ENCODE data around the gene UMPS.
"Not testable (repeated sequence)": the region's sequence is repeated elsewhere in the genome, so short reads cannot be mapped to it uniquely, and the experiment has no call there.

Gene UMPS

DNA sequence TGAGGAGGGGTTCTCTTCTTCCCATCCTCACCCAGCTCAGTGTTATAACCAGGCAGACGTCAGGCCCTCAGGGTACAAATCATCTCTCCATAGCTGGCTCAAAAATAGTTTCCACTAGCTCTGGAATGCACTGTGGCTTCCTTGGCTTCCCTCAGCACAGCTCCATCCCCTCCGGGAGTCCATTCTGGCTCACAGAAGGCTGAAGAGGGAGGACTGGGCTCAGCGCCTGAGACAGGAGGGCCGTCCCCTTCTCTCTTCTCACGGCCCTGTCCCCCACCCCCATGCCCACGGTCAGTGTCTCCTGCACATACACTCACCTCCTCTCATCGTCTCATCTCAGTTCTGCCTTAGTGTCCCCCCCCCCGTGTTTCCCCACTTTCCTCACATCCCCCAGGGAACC lies 50.1 kb downstream of the UMPS start:
- DNase-seq (ENCODE audit: low spot score) = no peak

DNA sequence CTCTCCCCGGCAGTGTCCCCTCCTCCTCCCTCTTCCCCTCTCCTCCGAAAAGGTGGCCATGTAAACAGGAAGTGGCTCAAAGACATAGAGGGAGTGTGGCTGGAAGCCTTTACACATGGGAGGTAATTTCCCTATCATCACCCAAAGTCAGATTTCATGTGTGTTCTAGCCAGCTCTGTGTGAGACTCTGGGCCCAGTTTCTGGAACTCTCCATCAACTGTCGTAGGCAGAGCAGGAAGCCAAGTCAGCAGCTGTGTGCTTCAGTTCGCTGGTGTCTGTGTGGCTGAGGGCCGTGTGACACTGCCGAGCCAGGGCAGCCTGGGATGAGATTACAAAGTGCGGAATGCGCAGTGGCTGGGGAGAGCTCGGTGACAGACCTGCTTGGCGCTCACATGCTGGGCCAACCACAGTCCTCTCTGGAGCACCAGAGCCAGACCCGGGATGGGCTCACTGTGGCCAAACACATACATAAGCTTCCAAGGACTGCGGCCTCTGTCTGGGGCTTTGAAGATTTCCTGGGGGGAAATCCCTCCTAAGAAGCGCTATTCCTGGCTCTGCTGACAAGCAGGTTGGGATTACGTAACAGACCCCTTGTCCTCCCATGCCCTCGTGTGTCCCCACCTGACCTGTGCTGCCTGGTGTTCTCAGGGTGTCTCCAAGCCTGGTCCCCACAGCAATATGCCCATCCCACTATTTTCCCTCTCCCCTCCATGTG lies 50.7 kb downstream of the UMPS start:
- DNase-seq (ENCODE audit: low spot score) = peak; percentile 74

DNA sequence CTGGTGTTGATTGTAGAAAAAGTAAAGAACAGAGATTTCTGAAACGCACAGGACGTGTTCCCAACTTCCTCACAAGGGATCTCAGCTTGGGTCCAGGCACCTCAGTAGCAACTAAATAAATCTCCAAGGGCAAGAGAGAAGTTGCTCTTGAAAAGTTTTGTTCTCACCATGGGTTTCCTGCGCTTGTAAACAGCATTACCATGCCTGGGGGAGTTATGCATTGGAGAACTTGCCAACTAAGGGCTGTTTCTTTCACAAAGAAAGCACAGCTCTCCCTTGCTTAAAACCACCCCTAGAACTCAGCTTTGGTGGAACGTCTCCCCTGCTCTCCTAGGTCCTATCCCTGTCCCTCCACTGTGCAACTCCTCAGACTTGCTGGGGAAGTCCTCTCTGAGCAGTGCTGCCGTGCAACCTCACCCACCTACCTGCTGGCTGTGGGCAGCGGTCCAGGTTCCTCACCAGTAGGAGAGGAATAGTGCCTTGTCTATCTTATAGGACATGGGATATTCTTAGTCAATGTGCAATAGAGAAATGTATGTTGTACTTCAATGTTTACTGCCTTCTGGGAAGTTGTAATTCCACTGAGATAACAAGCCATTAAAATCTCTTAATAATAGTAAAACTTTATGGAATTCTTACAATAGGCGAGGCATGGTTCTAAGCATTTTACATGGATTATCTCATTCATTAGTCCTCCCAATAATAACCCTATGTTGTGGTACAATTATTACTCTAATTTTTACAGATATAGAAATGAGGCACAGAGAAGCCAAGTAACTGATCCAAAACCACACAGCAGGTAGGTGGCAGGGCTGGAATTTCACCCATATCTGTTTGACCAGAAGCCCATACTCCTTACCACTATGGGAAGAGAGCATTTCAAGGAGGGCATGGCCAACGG lies 51.5 kb downstream of the UMPS start:
- DNase-seq (ENCODE audit: low spot score) = no peak

DNA sequence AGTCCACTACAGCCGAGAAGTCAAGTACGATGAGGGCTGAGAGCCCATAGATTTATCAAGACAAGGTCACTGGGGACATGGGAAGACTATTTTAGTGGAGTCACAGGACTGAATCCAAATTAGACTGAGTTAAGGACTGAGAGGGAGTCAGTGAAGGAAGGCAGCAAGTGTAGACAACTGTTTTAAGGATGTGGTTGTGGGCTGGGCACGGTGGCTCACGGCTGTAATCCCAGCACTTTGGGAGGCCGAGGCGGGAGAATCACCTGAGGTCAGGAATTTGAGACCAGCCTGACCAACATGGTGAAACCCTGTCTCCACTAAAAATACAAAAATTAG lies 52.1 kb downstream of the UMPS start:
- DNase-seq (ENCODE audit: low spot score) = not testable (repeated sequence)

DNA sequence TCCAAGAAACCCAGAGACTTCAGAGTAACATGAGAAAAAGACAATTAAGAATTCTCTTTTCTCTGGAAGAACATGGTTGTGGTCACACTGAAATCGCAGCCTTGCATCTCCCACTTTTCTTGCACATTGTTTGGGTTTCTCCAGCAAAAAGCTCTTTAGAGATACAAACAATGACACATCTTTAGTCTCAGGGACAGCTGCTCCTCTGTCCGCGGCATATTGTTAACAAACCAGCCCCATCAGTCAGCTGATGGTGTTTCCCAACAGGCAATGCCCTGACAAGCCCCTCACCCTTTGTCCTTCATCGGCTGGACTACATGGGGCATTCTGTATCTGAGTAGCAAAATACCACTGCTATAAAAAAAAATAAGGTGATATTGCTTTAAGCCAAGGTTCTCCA lies 53.4 kb downstream of the UMPS start:
- no peak for DNase-seq (ENCODE audit: low spot score)

DNA sequence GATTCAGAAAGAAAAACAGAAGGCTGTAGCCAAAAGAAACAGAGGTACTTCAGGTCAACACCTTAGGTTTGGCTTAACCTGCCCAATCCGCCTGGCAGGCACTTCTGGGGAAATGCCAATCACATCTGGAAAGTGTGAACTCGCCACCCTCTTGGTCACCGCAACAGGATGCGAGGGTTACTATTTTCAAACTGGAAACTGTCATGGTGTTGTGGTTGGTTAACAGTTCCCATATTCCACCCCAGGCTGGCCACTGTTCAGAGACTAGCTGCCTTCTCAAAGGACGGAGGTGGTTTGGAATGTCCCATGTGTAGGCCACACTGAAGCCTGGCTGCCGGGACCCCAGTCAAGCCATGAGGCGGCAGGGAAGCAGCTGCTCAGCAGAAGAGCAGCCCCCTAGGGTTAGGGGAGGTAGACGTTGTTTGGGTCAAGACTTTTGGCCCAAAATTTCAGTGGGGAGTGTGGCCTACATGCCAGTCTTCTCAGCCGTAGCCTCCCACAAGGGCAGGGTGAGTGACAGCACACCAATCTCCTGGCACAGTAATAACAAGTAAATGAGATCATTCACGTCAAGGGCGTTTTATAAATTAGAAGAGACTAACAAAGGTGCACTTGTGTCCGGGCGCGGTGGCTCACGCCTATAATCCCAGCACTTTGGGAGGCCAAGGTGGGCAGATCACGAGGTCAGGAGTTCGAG lies 54.6 kb downstream of the UMPS start:
- no peak for DNase-seq (ENCODE audit: low spot score)

DNA sequence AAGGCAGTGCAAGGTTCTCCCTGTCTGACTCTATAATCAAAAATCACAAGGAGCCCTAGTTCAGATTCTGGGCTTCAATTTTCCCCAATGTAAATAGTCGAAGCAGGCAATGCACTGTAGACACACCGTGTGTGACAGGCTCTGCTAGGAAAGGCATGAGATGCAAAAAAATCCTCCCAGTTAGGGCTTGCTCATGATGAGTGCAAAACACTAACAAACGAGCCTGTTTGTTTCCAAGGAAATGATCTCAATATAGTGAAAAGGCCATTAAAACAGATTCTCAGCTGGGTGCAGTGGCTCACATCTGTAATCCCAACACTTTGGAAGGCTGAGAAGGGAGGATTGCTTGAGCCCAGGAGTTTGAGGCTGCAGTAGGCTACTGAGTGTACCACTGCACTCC lies 55.7 kb downstream of the UMPS start:
- no peak for DNase-seq (ENCODE audit: low spot score)

DNA sequence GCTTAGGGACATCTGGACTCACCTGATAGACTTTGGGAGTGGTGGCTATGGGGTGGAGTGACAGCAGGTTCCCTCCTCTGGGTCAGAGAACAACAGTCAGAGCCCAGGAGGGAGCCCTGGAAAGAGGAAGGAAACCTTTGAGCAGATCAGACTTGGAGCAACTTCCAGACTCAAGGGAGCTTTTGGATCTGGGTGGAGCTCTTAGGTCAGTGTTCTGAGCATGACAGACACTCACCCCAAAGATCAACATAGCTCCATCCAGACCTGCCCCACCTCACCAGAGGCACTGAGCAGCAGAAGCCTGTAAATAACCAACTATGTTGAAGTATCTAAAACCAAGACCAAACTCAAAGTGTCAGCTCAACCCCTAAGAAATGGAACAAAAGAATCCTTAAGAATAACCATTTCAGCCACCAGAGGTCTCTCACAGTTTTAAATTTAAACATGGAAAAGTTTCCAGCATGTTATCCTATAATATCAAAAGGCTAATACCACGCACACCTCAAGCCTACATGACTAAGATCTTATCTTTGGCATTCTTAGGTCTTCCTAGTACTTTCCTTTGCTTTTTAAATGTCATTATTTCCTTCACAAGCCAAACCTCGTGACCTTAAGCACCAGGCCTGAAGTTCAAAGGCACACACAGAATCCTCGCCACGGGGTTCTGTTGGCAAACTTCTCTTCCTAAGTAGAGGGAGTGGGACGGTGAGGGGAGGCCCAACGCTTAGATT lies 56.4 kb downstream of the UMPS start:
- no peak for DNase-seq (ENCODE audit: low spot score)

DNA sequence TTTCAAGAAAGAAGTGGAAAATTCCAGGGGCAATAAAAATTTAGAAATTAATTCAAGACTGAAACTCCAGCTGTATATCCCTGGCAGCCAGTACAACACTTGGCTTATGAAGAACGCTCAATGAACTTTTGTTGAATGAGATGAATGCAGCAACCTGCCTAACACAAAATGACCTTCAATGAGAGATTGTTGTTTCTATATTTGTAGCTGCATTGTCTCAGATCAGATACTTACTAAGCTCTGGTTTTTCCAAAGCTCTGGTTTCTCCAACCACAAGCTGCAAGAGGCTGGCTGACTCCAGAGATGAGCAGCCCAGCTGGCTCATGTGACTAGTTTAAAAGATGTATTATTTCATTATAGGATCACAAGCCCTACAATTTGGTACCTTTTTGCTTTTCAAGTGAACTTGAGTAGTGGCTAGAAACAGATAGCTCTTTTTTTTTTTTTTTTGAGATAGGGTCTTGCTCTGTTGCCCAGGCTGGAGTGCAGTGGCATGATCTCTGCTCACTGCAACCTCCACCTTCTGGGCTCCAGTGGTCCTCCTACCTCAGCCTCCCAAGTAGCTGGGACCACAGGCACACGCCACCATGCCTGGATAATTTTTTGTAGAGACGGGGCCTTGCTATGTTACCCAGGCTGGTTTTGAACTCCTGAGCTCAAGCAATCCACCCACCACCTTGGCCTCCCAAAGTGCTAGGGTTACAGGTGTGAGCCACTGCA lies 57.4 kb downstream of the UMPS start:
- DNase-seq (ENCODE audit: low spot score) = no peak

DNA sequence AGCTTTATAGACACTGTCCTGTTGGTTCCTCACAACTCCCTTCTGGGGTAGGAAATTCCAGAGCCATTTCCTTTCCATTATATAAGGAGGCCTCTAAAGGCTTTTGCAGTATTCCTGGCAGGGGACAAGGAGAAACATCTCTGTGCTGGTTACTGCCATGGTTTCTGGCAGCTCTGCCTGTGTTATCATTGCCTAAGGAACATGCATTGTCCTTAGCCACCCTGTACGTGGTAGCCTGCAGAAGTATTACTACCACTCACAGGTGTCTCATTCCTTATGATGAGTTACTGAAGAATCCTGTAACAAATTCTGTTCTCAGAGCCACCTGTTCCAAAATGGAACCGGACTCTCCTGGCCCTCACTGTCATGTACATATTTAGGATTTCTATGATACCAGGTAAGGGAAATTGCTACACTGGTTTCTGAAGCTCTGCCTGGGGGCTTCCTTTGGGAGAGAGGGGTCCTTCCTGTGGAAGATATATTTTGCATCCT lies 58.0 kb downstream of the UMPS start:
- DNase-seq (ENCODE audit: low spot score) = no peak

DNA sequence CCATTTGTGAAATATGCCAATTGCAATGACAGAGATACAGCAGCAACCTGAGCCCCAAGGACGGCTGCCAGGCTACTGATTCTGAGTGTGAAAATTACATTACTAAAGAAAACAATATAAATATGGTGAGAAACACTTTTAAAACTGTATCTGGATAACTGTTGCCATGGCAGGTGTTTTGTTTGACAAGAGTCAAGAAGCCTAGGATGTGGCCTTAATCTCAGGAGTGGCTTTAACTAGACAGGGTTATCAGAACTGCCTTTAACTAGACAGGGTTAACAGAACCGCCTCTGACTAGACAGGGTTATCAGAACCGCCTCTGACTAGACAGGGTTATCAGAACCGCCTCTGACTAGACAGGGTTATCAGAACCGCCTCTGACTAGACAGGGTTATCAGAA lies 58.9 kb downstream of the UMPS start:
- DNase-seq (ENCODE audit: low spot score) = not testable (repeated sequence)

DNA sequence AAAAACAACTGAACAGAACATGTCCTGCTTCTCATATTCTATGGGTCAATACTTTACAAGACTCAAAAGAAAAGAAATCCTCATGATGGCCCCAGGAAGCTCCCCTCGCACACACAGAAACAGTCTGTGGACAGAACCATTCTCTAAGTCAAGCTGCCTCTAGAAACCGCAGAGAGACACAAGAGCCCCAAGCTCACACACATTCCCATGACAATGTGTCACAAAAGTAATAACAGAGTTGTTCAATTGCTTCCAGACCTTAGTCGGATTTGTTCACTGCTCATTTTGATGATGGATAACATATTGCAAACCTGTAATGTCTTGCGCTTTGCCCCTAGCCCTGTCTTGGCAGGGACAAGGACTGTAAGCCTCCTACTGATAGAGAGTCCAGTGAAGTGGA lies 60.9 kb downstream of the UMPS start:
- DNase-seq (ENCODE audit: low spot score) = no peak

DNA sequence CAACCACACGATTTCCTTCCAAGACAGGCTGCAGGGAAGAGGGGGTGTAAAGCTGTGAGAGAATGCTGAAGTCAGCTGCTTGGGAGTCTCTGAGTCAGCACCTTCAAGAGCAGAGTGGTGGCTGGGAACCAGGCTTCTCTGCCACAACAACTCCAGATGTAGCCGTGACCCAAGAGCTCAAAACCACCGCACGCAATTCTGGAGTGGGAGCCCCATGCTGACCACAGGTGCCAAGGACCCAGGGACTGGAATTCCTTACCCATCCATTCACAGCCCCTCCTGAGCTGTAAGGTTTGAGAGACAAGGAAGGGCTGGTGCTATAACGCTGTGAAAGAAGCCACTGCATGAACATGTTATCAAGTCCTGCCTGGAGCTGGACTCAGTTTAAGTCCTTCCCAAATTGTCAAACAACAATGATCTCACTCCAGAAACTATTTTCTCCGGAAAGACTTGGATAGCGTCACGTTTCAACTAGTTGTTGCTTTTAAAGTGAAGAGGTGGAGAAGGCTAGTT lies 61.4 kb downstream of the UMPS start:
- DNase-seq (ENCODE audit: low spot score) = no peak

DNA sequence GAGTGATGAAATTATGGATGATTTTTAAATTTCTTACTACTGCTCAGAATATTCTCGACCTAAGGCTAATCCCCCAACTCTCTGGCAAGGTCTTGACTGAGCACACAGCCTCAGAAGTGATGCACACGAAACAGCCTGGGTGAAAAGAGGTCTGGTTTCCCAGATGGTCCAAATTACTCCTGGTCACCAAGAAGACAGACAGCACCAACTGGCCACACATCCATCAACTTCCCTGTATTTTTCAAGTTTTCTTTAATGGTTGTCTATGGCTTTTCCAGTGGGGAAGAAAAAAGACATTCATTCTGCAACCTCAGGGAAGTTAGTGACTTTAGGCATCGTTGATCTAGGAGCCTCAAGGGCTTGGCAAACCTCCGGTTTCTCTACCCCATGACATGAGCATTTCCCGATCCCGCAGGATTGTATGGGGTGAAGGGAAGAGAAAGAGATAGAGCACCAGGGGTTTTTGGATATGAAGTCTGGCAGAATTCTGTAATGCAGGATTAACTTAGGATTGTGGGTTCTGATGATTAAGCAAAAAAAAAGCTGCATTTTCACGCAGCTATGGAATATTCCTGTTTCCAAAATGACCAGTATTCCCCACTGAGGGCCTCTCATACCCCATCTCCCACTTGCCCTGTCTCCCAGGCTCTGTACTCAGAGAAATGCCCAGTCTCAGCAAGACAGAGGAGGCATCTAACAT lies 62.2 kb downstream of the UMPS start:
- no peak for DNase-seq (ENCODE audit: low spot score)

DNA sequence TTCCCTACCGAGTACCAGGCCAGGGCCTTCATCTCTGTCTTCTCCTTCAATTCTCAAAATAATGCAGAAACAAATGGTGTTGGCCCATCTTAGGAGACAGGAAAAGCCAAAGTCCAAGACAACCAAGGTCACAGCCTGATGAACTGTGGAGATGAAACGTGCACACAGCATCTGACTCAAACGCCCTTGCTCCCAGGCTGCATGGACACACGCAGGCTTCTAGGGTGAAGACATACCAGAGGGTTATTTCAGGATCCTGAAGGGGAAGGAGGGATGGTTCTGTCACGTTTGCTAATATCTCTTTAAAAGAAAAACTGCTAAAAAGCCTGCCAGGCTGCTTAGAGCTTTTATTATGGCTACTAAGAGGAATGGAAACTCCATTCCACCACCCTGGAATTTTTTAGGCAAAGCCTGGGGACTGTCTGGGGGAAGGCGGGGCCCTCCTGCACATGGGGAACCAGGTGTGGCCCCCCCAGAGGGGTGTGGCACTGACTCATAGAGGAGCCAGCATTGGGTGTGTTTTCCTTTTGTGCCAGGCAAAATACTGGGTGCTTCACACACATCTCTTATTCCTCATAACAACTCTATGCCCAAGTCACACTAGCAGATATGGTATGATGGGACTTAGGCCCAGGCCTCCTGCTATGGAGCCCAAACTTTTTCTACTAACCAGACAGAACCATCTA lies 62.9 kb downstream of the UMPS start:
- no peak for DNase-seq (ENCODE audit: low spot score)

DNA sequence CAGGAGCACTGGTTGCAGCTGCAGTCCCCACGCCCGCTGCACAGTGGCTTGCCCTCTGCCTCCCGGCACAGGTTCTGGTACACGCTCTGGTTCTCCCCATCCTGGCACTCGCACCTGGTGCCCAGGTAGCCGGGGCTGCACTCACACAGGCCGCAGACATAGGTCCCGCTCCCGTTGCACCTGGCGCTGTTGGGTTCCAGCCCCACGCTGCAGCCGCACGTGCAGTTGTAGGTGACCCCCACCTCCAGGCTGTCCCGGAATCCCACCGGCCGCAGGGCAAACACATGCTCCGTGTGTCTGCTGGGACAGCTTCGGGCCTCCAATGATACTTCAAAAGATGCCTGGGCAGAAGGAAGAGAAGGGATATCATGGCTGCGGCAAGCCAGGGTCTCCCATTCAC lies 66.2 kb downstream of the UMPS start:
- no peak for DNase-seq (ENCODE audit: low spot score)

DNA sequence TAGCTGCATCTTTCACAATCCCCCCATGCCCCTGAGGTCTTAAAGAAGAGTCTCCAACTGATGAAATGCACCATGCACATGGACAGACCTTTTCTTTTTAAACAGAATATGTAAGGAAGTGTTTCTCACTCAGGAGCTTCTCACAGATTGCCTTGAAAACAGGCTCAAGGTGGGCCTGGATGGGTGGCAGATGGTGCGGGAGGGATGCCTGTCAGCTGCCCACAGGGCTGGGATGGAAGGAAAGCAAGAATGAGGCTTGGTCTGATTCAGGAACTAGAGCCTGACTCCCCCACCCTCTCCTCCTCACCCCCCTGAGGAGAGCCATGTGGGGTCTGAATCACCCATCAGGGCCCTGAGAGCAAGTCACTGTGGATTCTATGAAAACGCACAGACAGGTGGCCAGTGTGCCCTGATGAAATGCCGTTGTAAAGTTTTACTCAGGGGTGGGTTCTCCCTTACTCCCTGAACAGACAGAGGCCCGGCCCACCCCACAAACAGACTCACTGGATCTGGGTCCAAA lies 67.2 kb downstream of the UMPS start:
- DNase-seq (ENCODE audit: low spot score) = no peak
